ENCODE data around the gene TXNL1. TPM values are rescaled to one million over a fixed set of nuclear protein-coding genes. Genes with fewer than 3 reads are reported as not detected.

TXNL1 gene
- total RNA-seq, 1 experiment from 2014 or later = 86.6 TPM

- no peak for DNase-seq (ENCODE audit: unreplicated experiment)
- ChIA-PET POLR2A (interaction anchor here (0.7 to 5.3 kb wide), 4 partner anchors 9 to 1253 kb away, joined by 3 to 71 read pairs (median 3); partner anchors contain the start of gene WDR7), CTCF (interaction anchor here (0.5 to 0.8 kb wide), 3 partner anchors 11 to 882 kb away, joined by 3 read pairs; no protein-coding TSS in a partner anchor)
- no peaks in the 10 kb centered on the region for H3K9me3 Mint-ChIP-seq (ENCODE audit: unreplicated experiment)
- peaks cover 8% of the 10 kb centered on the region for H3K36me3 Mint-ChIP-seq (ENCODE audit: insufficient read depth, unreplicated experiment)
- no peak overlapping the region for H3K27ac Mint-ChIP-seq (ENCODE audit: low read depth, unreplicated experiment)
- BruUV-seq (replicated peaks) = no TSS peak
- intact Hi-C loops (cut with micrococcal nuclease) = no loop called here
- H3K27me3 Mint-ChIP-seq (ENCODE audit: insufficient read depth, unreplicated experiment) = no peaks in the 10 kb centered on the region
- no peak for TF ChIP-seq CTCF (IDR thresholded peaks at IDR 0.05; ENCODE audit: unreplicated experiment)
- no peak overlapping the region for H3K4me3 Mint-ChIP-seq (ENCODE audit: unreplicated experiment)
- H3K4me1 Mint-ChIP-seq (ENCODE audit: insufficient read depth, unreplicated experiment) = peaks cover 37% of the 10 kb centered on the region
Measured at GRCh38 chr18:56639571-56639970, 1.2 kb upstream of the TXNL1 start.

- peaks cover 42% of the 10 kb centered on the region for H3K4me1 Mint-ChIP-seq (ENCODE audit: insufficient read depth, unreplicated experiment)
- CTCF ChIA-PET = interaction anchor here (0.7 to 0.8 kb wide), 2 partner anchors 12 to 14 kb away, joined by 3 read pairs; no protein-coding TSS in a partner anchor
- H3K9me3 Mint-ChIP-seq (ENCODE audit: unreplicated experiment) = no peaks in the 10 kb centered on the region
- POLR2A ChIA-PET = interaction anchor here (0.6 to 5.3 kb wide), 6 partner anchors 9 to 1321 kb away, joined by 3 to 71 read pairs (median 6); partner anchors contain the start of gene WDR7
- H3K27ac Mint-ChIP-seq (ENCODE audit: low read depth, unreplicated experiment) = peak overlapping the region; percentile 99
- TSS peak; percentile 96 for BruUV-seq (replicated peaks)
- intact Hi-C loops (cut with micrococcal nuclease) = no loop called here
- DNase-seq (ENCODE audit: unreplicated experiment) = no peak
- H3K27me3 Mint-ChIP-seq (ENCODE audit: insufficient read depth, unreplicated experiment) = no peaks in the 10 kb centered on the region
- H3K36me3 Mint-ChIP-seq (ENCODE audit: insufficient read depth, unreplicated experiment) = peaks cover 13% of the 10 kb centered on the region
- no peak for TF ChIP-seq CTCF (IDR thresholded peaks at IDR 0.05; ENCODE audit: unreplicated experiment)
- H3K4me3 Mint-ChIP-seq (ENCODE audit: unreplicated experiment) = peak overlapping the region; percentile 98
Measured at GRCh38 chr18:56639104-56639381, 651 bp upstream of the TXNL1 start.

- no peak for TF ChIP-seq CTCF (IDR thresholded peaks at IDR 0.05; ENCODE audit: unreplicated experiment)
- peak overlapping the region; percentile 98 for H3K4me3 Mint-ChIP-seq (ENCODE audit: unreplicated experiment)
- intact Hi-C loops (cut with micrococcal nuclease) = no loop called here
- ChIA-PET CTCF (interaction anchor here (0.6 to 1.4 kb wide), 4 partner anchors 10 to 923 kb away, joined by 3 read pairs; no protein-coding TSS in a partner anchor), POLR2A (interaction anchor here (0.6 to 5.3 kb wide), 10 partner anchors 10 to 782 kb away, joined by 3 to 71 read pairs (median 5); partner anchors contain the start of gene WDR7)
- peaks cover 45% of the 10 kb centered on the region for H3K4me1 Mint-ChIP-seq (ENCODE audit: insufficient read depth, unreplicated experiment)
- H3K9me3 Mint-ChIP-seq (ENCODE audit: unreplicated experiment) = no peaks in the 10 kb centered on the region
- BruUV-seq (replicated peaks) = no TSS peak
- peak overlapping the region; percentile 99 for H3K27ac Mint-ChIP-seq (ENCODE audit: low read depth, unreplicated experiment)
- no peaks in the 10 kb centered on the region for H3K27me3 Mint-ChIP-seq (ENCODE audit: insufficient read depth, unreplicated experiment)
- H3K36me3 Mint-ChIP-seq (ENCODE audit: insufficient read depth, unreplicated experiment) = peaks cover 26% of the 10 kb centered on the region
- DNase-seq (ENCODE audit: unreplicated experiment) = peak; percentile 14
Measured at GRCh38 chr18:56637711-56638231, 621 bp downstream of the TXNL1 start.

- no peaks in the 10 kb centered on the region for H3K9me3 Mint-ChIP-seq (ENCODE audit: unreplicated experiment)
- ChIA-PET CTCF (interaction anchor here (0.6 to 1.4 kb wide), 3 partner anchors 10 to 544 kb away, joined by 3 read pairs; no protein-coding TSS in a partner anchor), POLR2A (interaction anchor here (0.6 to 5.3 kb wide), 8 partner anchors 9 to 866 kb away, joined by 3 to 71 read pairs (median 4); partner anchors contain the start of gene WDR7)
- H3K4me3 Mint-ChIP-seq (ENCODE audit: unreplicated experiment) = peak overlapping the region; percentile 98
- TSS peak; percentile 51 for BruUV-seq (replicated peaks)
- no peaks in the 10 kb centered on the region for H3K27me3 Mint-ChIP-seq (ENCODE audit: insufficient read depth, unreplicated experiment)
- H3K27ac Mint-ChIP-seq (ENCODE audit: low read depth, unreplicated experiment) = peak overlapping the region; percentile 99
- DNase-seq (ENCODE audit: unreplicated experiment) = peak; percentile 13
- peaks cover 28% of the 10 kb centered on the region for H3K36me3 Mint-ChIP-seq (ENCODE audit: insufficient read depth, unreplicated experiment)
- intact Hi-C loops (cut with micrococcal nuclease) = no loop called here
- peaks cover 45% of the 10 kb centered on the region for H3K4me1 Mint-ChIP-seq (ENCODE audit: insufficient read depth, unreplicated experiment)
- TF ChIP-seq CTCF (IDR thresholded peaks at IDR 0.05; ENCODE audit: unreplicated experiment) = no peak
Measured at GRCh38 chr18:56637176-56637575, 1.2 kb downstream of the TXNL1 start.

Data from MCF 10A (cell line).